Right lobe of liver (tissue), 6 donors: Measurements from ENCODE around the gene SUFU. TPM values are rescaled to one million over a fixed set of nuclear protein-coding genes. Genes with fewer than 3 reads are reported as not detected.

ENCODE experiments used
- ATAC-seq, 4 donors: fragments of 200-7000 bp; cut with Tn5 transposase; one replicate each; pipeline ENCODE4 v1.9.1; 2020; ENCODE audit warnings: mild to moderate bottlenecking in 4 of 4, moderate library complexity in 4 of 4
- DNase-seq, 3 donors: peaks; one replicate each; pipeline ENCODE4 v3.0.0-alpha.2; 2020
- H3K27ac ChIP-seq, 3 donors: fragments of 200-600 bp; one replicate each; pipeline ENCODE4 v1.8.0; 2022
- H3K27me3 ChIP-seq, 2 donors: fragments of 200-600 bp; one replicate each; pipeline ENCODE4 v1.8.0; 2022
- H3K36me3 ChIP-seq, 4 donors: fragments of 200-600 bp; sonication (generic) in 1 of 4; one replicate each; pipeline versions ENCODE4 v1.5.1 to v1.8.0; 2017 to 2022; ENCODE audit warnings: control low read depth in 1 of 4
- H3K4me1 ChIP-seq, 4 donors: fragments of 200-600 bp; sonication (generic) in 1 of 4; one replicate each; pipeline versions ENCODE4 v1.5.1 to v1.8.0; 2017 to 2022; ENCODE audit warnings: control low read depth in 1 of 4
- H3K4me3 ChIP-seq, 3 donors: fragments of 200-600 bp; one replicate each; pipeline ENCODE4 v1.8.0; 2022
- H3K9me3 ChIP-seq, 4 donors: fragments of 200-600 bp; sonication (generic) in 1 of 4; one replicate each; pipeline versions ENCODE4 v1.5.1 to v1.8.0; 2017 to 2022; ENCODE audit warnings: control low read depth in 1 of 4
- CTCF ChIP-seq, 4 donors: fragments of 200-600 bp in 3 of 4; fragments of 450-650 bp in 1 of 4; IDR thresholded peaks; one replicate each; pipeline versions ENCODE4 v1.5.1 to v1.8.0; 2016 to 2022; ENCODE audit warnings: antibody characterized with exemption in 4 of 4, mild to moderate bottlenecking in 2 of 4
- POLR2A ChIP-seq: fragments of 450-650 bp; IDR thresholded peaks from one replicate; pipeline ENCODE4 v1.6.1; 2017; ENCODE audit warnings: antibody characterized with exemption, mild to moderate bottlenecking
- WGBS: methylation state at CpG from one replicate; pipeline ENCODE4 v1.1.6; 2018; ENCODE audit warnings: low coverage, low lambda C conversion rate; ENCODE audit not compliant: insufficient coverage; ENCODE audit errors: missing lambda C conversion rate; 5-methylcytosine and 5-hydroxymethylcytosine counted together
- intact Hi-C, 2 donors: fragments of 100-400 bp; cut with DNase I; formaldehyde crosslinking; loops; one replicate each; pipeline versions ENCODE4 v1.11.2 to v1.14.1; 2022
- total RNA-seq, 6 experiments: library from RNA; depleted of rRNA in 2 of 6; stranded (reverse); fragments of >200 nt in 2 of 6; fragmentation: NEBNext Ultra II Directional in 3 of 6; extraction: Animal tissue kit (Norgen Biotek cat#: 25700) in 3 of 6; gene quantifications; one replicate each; pipeline versions ENCODE4 v1.1.0 to v1.2.4, GENCODE V29; 2016 to 2023
- donor health status: DM: no; HTN: yes; CAD: no.
- donor health status: DM: no; HTN: no; CAD: no.
- donor health status: DM: no; HTN: no; CAD: no.
- donor health status: DM: no; HTN: yes; CAD: no.
- donor health status: DM: no; HTN: yes; CAD: no.

The SUFU gene
- total RNA-seq, 6 experiments from 2014 or later: 4.2 to 6.2 (median 5.1) TPM

GRCh38 chr10:102612964-102613275 lies 109.1 kb downstream of the SUFU start:
- intact Hi-C loops: no loop called here
- Histone ChIP-seq H3K36me3 (peaks cover 0 to 8% (median 0%) of the 10 kb centered on the region in 4 donors), H3K27me3 (no peaks in the 10 kb centered on the region), H3K4me1 (no peaks in the 10 kb centered on the region), H3K9me3 (no peaks in the 10 kb centered on the region), H3K27ac (peak overlapping the region in 2 of 3 donors; percentile 18 to 73), H3K4me3 (no peak overlapping the region)
- no CpG with 5 or more reads among the region's 8 CpGs for WGBS
- ATAC-seq (peak in 3 of 4 donors; percentile 42 to 56 (median 52)), DNase-seq (peak in 1 of 3 donors; percentile 22)
- TF ChIP-seq CTCF (IDR thresholded peaks at IDR 0.05): no peak

- ATAC-seq (no peak), DNase-seq (peak in 1 of 3 donors; percentile 38)
- no peak for TF ChIP-seq CTCF (IDR thresholded peaks at IDR 0.05)
- no peak for TF ChIP-seq POLR2A
- intact Hi-C loops: no loop called here
- H3K27ac ChIP-seq: peak overlapping the region in 1 of 3 donors; percentile 73
- no peaks in the 10 kb centered on the region for H3K9me3 ChIP-seq
- no peaks in the 10 kb centered on the region for H3K27me3 ChIP-seq
- H3K4me3 ChIP-seq: no peak overlapping the region
- peaks cover 0 to 11% (median 0%) of the 10 kb centered on the region in 4 donors for H3K36me3 ChIP-seq
- no CpG with 5 or more reads among the region's 7 CpGs for WGBS
- H3K4me1 ChIP-seq: no peaks in the 10 kb centered on the region
Measured at GRCh38 chr10:102613286-102613685, 109.5 kb downstream of the SUFU start.

GRCh38 chr10:102613785-102614184 lies 110.0 kb downstream of the SUFU start:
- Histone ChIP-seq H3K36me3 (peaks cover 0 to 13% (median 0%) of the 10 kb centered on the region in 4 donors), H3K9me3 (no peaks in the 10 kb centered on the region), H3K4me3 (no peak overlapping the region), H3K27ac (peak overlapping the region in 1 of 3 donors; percentile 73), H3K27me3 (no peaks in the 10 kb centered on the region), H3K4me1 (no peaks in the 10 kb centered on the region)
- ATAC-seq: no peak
- DNase-seq: peak in 1 of 3 donors; percentile 35
- intact Hi-C loops: no loop called here
- TF ChIP-seq CTCF (IDR thresholded peaks at IDR 0.05) (no peak), POLR2A (no peak)
- 0% methylated on average over 1 of the region's 8 CpGs for WGBS

- Histone ChIP-seq H3K4me3 (no peak overlapping the region), H3K9me3 (no peaks in the 10 kb centered on the region), H3K27ac (no peak overlapping the region), H3K36me3 (peaks cover 0 to 13% (median 0%) of the 10 kb centered on the region in 4 donors), H3K4me1 (peaks cover 0 to 2% (median 0%) of the 10 kb centered on the region in 4 donors), H3K27me3 (no peaks in the 10 kb centered on the region)
- TF ChIP-seq POLR2A (no peak), CTCF (IDR thresholded peaks at IDR 0.05) (no peak)
- DNase-seq (peak in 1 of 3 donors; percentile 7), ATAC-seq (no peak)
- intact Hi-C loops: no loop called here
- 100% methylated on average over 1 of the region's 5 CpGs for WGBS
Measured at GRCh38 chr10:102614888-102615287, 111.1 kb downstream of the SUFU start.

- Histone ChIP-seq H3K27ac (no peak overlapping the region), H3K4me1 (peaks cover 0 to 7% (median 0%) of the 10 kb centered on the region in 4 donors), H3K4me3 (no peak overlapping the region), H3K27me3 (no peaks in the 10 kb centered on the region), H3K9me3 (no peaks in the 10 kb centered on the region), H3K36me3 (peaks cover 0 to 13% (median 0%) of the 10 kb centered on the region in 4 donors)
- DNase-seq (peak in 1 of 3 donors; percentile 40), ATAC-seq (peak in 1 of 4 donors; percentile 34)
- WGBS: no CpG with 5 or more reads among the region's 7 CpGs
- peak in 3 of 4 donors; percentile 13 to 20 (median 14) for TF ChIP-seq CTCF (IDR thresholded peaks at IDR 0.05)
- no peak for TF ChIP-seq POLR2A
- intact Hi-C loops: no loop called here
Measured at GRCh38 chr10:102615361-102615760, 111.6 kb downstream of the SUFU start.
